Astrocyte (in vitro differentiated cells and primary cell): Measurements from ENCODE around the gene KIAA1671.

Experiments used
- CTCF ChIP-seq: IDR thresholded peaks from 2 replicates; pipeline ENCODE4 v1.5.1; 2011; ENCODE audit warnings: low read depth, mild to moderate bottlenecking, inconsistent platforms, low read length, moderate library complexity; ENCODE audit not compliant: insufficient read depth
- EZH2 ChIP-seq: IDR thresholded peaks from 2 replicates; pipeline ENCODE4 v1.6.1; 2012; ENCODE audit warnings: mild to moderate bottlenecking, low read length, inconsistent platforms; ENCODE audit not compliant: insufficient read depth

- TF ChIP-seq CTCF (no peak), EZH2 (no peak)
Observed at GRCh38 chr22:25139062-25139461, 186.5 kb downstream of the KIAA1671 start.
